ENCODE results near the gene JOSD1. TPM values are rescaled to one million over a fixed set of nuclear protein-coding genes. Genes with fewer than 3 reads are reported as not detected.
"Not testable (repeated sequence)": the region's sequence is repeated elsewhere in the genome, so short reads cannot be mapped to it uniquely, and the experiment has no call there.

JOSD1 gene
- total RNA-seq, 1 donor from 2014 or later = 106 TPM

DNA sequence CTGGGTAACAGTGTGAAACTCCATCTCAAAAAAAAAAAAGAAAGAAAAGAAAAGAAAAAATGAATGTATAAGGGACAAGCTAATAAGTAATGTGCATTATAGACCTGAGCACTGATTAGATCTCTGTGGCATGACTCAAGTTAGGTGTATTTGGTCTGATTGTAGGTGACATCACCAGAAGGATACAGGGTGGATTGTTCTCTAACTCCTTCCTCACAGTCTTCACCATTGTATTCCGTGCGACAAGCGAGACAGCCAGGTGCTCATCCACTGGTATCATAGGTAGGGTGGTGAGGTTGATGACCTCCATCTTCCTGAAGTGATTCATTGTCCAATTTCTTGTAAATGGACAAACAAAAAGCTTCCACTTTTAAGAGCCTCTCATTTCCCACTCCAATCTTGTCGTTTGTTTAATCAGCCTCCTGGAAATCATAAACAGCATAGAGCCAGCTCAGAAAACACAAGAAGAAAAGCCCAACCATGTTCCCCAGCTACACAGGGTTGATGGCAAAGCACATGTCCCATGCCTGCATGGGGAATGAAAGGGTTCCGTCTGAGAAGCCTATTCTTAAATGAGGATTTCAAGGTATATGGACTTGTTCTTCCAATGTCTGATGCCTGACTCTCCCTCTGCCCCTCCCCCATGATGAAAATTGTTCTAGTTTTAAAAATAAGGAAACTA, 50.8 kb downstream of the JOSD1 start:
- H3K9me3 ChIP-seq = no peaks in the 10 kb centered on the region
- no peaks in the 10 kb centered on the region for H3K4me1 ChIP-seq

DNA sequence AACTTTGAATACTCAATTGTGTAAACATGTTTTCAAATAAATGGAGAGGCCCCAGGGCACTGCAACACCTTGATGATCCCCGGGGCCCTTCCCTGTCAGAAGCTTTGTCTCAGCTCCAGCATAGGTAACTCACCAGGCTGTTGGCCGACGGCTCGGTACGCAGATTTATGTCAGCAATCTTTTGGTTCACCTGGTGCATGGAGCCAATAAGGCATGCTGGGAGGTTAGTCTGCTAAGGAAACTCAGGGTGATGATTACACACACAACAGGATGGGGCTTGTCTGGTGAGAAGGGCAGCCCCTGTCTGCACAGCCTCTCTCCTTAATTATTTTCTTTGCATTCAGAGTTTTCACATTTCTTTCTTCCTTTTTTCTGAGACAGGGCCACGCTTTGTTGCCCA, 55.3 kb downstream of the JOSD1 start:
- no peaks in the 10 kb centered on the region for H3K36me3 ChIP-seq
- DNase-seq (ENCODE audit: extremely low spot score in 2 of 2) = no peak
- H3K4me1 ChIP-seq = no peaks in the 10 kb centered on the region
- H3K27me3 ChIP-seq = no peaks in the 10 kb centered on the region
- H3K9me3 ChIP-seq = no peaks in the 10 kb centered on the region
- peak in 1 of 2 donors; percentile 50 for TF ChIP-seq POLR2AphosphoS5 (IDR thresholded peaks at IDR 0.05; ENCODE audit: insufficient read depth in 1 of 2, low read depth in 1 of 2)
- TF ChIP-seq, protein P1, sequence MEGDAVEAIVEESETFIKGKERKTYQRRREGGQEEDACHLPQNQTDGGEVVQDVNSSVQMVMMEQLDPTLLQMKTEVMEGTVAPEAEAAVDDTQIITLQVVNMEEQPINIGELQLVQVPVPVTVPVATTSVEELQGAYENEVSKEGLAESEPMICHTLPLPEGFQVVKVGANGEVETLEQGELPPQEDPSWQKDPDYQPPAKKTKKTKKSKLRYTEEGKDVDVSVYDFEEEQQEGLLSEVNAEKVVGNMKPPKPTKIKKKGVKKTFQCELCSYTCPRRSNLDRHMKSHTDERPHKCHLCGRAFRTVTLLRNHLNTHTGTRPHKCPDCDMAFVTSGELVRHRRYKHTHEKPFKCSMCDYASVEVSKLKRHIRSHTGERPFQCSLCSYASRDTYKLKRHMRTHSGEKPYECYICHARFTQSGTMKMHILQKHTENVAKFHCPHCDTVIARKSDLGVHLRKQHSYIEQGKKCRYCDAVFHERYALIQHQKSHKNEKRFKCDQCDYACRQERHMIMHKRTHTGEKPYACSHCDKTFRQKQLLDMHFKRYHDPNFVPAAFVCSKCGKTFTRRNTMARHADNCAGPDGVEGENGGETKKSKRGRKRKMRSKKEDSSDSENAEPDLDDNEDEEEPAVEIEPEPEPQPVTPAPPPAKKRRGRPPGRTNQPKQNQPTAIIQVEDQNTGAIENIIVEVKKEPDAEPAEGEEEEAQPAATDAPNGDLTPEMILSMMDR (IDR thresholded peaks at IDR 0.05) = no peak
- TF ChIP-seq POLR2A (IDR thresholded peaks at IDR 0.05) = no peak
- H3K4me3 ChIP-seq = no peak overlapping the region
- intact Hi-C loops (cut with DNase I) = no loop called here
- H3K27ac ChIP-seq = no peak overlapping the region

More for the DNA sequence above, 50.8 kb downstream of the JOSD1 start:
- no peak for DNase-seq (ENCODE audit: extremely low spot score in 2 of 2)
- intact Hi-C loops (cut with DNase I) = no loop called here
- Histone ChIP-seq H3K36me3 (no peaks in the 10 kb centered on the region), H3K4me3 (no peak overlapping the region), H3K27ac (no peak overlapping the region), H3K27me3 (no peaks in the 10 kb centered on the region)
- no peak for TF ChIP-seq POLR2A (IDR thresholded peaks at IDR 0.05)

DNA sequence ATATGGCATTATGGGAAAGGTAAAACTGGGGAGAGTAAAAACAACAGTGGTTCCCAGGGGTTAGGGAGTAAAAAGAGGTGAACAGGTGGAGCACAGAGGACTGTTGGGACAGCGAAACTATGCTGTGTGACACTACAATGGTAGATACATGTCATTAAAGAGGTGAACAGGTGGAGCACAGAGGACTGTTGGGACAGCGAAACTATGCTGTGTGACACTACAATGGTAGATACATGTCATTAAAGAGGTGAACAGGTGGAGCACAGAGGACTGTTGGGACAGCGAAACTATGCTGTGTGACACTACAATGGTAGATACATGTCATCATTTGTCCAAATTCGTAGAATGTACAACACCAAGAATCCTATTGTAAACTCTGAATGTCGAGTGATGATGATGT, 56.5 kb downstream of the JOSD1 start:
- H3K4me3 ChIP-seq; H3K27me3 ChIP-seq; H3K27ac ChIP-seq; H3K36me3 ChIP-seq; intact Hi-C loops (cut with DNase I); H3K4me1 ChIP-seq; DNase-seq (ENCODE audit: extremely low spot score in 2 of 2); H3K9me3 ChIP-seq: not testable (repeated sequence)

DNA sequence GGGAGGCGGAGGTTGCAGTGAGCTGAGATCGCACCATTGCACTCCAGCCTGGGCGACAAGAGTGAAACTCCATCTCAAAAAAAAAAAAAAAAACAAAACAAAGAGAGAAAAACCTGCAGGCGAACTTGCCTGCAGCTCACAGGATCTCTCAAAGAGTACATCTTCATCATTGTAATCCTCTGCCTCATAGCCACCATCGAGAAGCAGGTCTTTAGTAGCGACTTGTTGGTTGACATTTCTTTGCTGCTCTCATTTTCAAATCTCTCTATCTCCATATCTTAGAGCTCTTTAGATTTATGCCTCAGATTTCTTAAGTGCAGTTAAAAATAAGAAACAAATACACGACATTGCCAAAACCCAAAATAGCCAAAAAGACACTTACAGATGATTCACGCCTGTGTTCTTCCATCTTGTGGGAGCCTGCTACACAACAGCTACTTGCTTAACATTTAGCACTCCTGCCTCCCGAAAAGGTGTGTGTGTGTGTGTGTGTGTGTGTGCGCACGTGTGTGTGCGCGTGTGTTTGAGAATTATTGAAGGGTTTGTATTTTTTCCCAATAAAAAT, 59.2 kb downstream of the JOSD1 start:
- intact Hi-C loops (cut with DNase I) = no loop called here
- Histone ChIP-seq H3K27ac (no peak overlapping the region), H3K9me3 (no peaks in the 10 kb centered on the region), H3K27me3 (no peaks in the 10 kb centered on the region), H3K36me3 (no peaks in the 10 kb centered on the region), H3K4me3 (no peak overlapping the region), H3K4me1 (no peaks in the 10 kb centered on the region)
- TF ChIP-seq, protein P1 (IDR thresholded peaks at IDR 0.05) = no peak
- TF ChIP-seq POLR2A (IDR thresholded peaks at IDR 0.05) = no peak
- TF ChIP-seq POLR2AphosphoS5 (IDR thresholded peaks at IDR 0.05; ENCODE audit: insufficient read depth in 1 of 2, low read depth in 1 of 2) = no peak
- no peak for DNase-seq (ENCODE audit: extremely low spot score in 2 of 2)

DNA sequence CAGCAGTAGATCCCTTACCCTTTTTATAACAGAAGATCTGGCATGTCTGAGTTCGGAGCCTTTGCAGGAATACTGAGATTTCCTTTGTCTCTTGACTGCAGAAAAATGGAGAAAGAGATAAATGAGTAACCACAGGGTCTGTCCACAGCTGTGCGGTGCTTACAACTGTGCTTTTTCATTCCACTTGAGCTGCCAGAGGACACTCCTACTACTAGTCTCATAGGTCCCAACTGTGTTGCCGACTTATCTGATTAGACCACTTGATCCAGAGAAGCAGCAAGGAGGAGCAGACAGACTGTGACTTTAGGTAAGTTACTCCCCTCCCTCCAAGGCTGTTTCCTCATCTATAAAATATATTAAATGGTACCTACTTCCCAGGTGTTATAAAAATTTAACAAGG, 62.0 kb downstream of the JOSD1 start:
- DNase-seq (ENCODE audit: extremely low spot score in 2 of 2) = no peak
- intact Hi-C loops (cut with DNase I) = no loop called here
- Histone ChIP-seq H3K4me3 (no peak overlapping the region), H3K36me3 (no peaks in the 10 kb centered on the region), H3K9me3 (no peaks in the 10 kb centered on the region), H3K27ac (no peak overlapping the region), H3K27me3 (no peaks in the 10 kb centered on the region), H3K4me1 (no peaks in the 10 kb centered on the region)
- TF ChIP-seq, protein P1 (IDR thresholded peaks at IDR 0.05) = no peak
- TF ChIP-seq POLR2A (IDR thresholded peaks at IDR 0.05) = no peak
- TF ChIP-seq POLR2AphosphoS5 (IDR thresholded peaks at IDR 0.05; ENCODE audit: insufficient read depth in 1 of 2, low read depth in 1 of 2) = no peak

DNA sequence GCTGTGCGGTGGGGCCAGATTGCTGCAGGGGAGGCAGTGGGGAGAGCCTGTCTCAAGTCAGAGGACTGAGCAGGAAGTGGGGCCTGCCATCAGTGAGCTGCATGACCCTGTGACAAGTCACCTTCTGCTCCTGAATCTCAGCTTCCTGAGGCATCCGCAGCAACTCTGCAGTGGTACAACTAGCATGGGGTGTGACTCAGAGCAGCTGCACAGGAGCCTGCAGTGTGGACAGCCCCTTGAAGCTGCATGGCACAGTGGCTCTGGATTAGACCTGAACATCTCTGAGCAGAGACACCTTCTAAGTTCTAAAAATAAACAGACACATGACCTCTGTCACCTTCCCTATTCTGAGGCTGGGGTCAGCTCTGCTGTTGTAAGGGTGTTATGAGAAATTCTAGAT, 62.5 kb downstream of the JOSD1 start:
- H3K27ac ChIP-seq = no peak overlapping the region
- no peaks in the 10 kb centered on the region for H3K27me3 ChIP-seq
- H3K36me3 ChIP-seq = no peaks in the 10 kb centered on the region
- no peak for DNase-seq (ENCODE audit: extremely low spot score in 2 of 2)
- H3K4me3 ChIP-seq = no peak overlapping the region
- TF ChIP-seq POLR2AphosphoS5 (IDR thresholded peaks at IDR 0.05; ENCODE audit: insufficient read depth in 1 of 2, low read depth in 1 of 2) (no peak), POLR2A (IDR thresholded peaks at IDR 0.05) (no peak)
- TF ChIP-seq, protein P1 (IDR thresholded peaks at IDR 0.05) = no peak
- intact Hi-C loops (cut with DNase I) = no loop called here
- H3K9me3 ChIP-seq = no peaks in the 10 kb centered on the region
- no peaks in the 10 kb centered on the region for H3K4me1 ChIP-seq

All from vagina (tissue), 2 donors.